ENCODE measurements around the gene KIF26B.

Gene KIF26B

DNA sequence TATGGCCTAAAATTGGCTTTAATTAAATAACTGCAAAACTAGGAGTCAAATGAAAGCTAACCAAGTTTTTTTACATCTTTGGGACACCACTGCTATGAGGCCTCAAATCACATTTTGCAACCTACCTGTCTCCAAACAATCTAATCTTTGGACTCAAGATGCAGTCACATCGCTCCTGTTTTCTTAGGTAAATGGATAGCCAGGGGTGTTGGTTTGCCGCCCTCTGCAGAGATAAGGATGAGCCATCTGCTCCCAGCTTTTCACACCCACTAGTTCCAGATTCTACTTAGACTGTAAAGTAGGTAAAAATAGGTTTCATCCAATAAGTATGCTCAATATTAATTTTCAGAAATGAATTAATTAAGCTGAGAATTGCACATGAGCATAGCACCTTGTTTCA is 456.5 kb downstream of the KIF26B start:
- intact Hi-C loops (cut with micrococcal nuclease) = no loop called here
- Mint-ChIP-seq H3K36me3 (ENCODE audit: low read depth) (no peaks in the 10 kb centered on the region), H3K9me3 (no peaks in the 10 kb centered on the region), H3K27me3 (peaks cover 27% of the 10 kb centered on the region), H3K4me1 (ENCODE audit: low read depth) (peaks cover 15% of the 10 kb centered on the region), H3K4me3 (no peak overlapping the region), H3K27ac (no peak overlapping the region)

- no peaks in the 10 kb centered on the region for H3K4me1 Mint-ChIP-seq (ENCODE audit: low read depth)
- H3K4me3 Mint-ChIP-seq = no peak overlapping the region
- H3K36me3 Mint-ChIP-seq (ENCODE audit: low read depth) = no peaks in the 10 kb centered on the region
- no peak overlapping the region for H3K27ac Mint-ChIP-seq
- peaks cover 4% of the 10 kb centered on the region for H3K27me3 Mint-ChIP-seq
- no peaks in the 10 kb centered on the region for H3K9me3 Mint-ChIP-seq
- intact Hi-C loops (cut with micrococcal nuclease) = no loop called here
Measured at GRCh38 chr1:245614476-245614875, 459.7 kb downstream of the KIF26B start.

DNA sequence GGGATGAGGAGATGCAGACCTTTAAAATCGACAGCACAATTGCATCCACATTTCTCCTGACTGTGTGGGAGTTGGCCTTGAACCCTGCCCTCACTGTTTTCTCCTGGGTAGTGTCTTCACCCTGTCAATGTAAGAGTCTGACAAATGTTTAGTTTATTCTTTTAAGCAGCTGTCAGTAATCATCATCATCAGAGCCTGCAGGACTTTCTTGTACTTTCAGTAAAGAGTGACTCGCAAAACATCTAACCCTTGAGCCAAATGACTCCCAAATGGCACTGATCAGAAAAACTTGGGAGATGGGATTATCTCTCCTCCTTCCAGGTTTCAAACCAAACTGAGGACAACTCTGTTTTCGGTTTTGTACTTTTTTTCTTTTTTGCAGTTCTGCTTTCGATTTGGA is 460.2 kb downstream of the KIF26B start:
- H3K27ac Mint-ChIP-seq = no peak overlapping the region

GRCh38 chr1:245621589-245621988 is 466.8 kb downstream of the KIF26B start:
- Mint-ChIP-seq H3K4me3 (no peak overlapping the region), H3K4me1 (ENCODE audit: low read depth) (peaks cover 5% of the 10 kb centered on the region), H3K36me3 (ENCODE audit: low read depth) (no peaks in the 10 kb centered on the region), H3K27ac (no peak overlapping the region), H3K27me3 (peaks cover 5% of the 10 kb centered on the region), H3K9me3 (no peaks in the 10 kb centered on the region)
- intact Hi-C loops (cut with micrococcal nuclease) = no loop called here

More for the DNA sequence above, 460.2 kb downstream of the KIF26B start:
- H3K27me3 Mint-ChIP-seq = peaks cover 3% of the 10 kb centered on the region
- no peaks in the 10 kb centered on the region for H3K36me3 Mint-ChIP-seq (ENCODE audit: low read depth)
- no peak overlapping the region for H3K4me3 Mint-ChIP-seq
- no peaks in the 10 kb centered on the region for H3K9me3 Mint-ChIP-seq
- no peaks in the 10 kb centered on the region for H3K4me1 Mint-ChIP-seq (ENCODE audit: low read depth)
- intact Hi-C loops (cut with micrococcal nuclease) = no loop called here

GRCh38 chr1:245622332-245623014 is 467.7 kb downstream of the KIF26B start:
- H3K4me1 Mint-ChIP-seq (ENCODE audit: low read depth) = peaks cover 5% of the 10 kb centered on the region
- intact Hi-C loops (cut with micrococcal nuclease) = no loop called here
- H3K9me3 Mint-ChIP-seq = no peaks in the 10 kb centered on the region
- H3K27me3 Mint-ChIP-seq = peaks cover 5% of the 10 kb centered on the region
- H3K27ac Mint-ChIP-seq = no peak overlapping the region
- H3K36me3 Mint-ChIP-seq (ENCODE audit: low read depth) = no peaks in the 10 kb centered on the region
- H3K4me3 Mint-ChIP-seq = no peak overlapping the region

DNA sequence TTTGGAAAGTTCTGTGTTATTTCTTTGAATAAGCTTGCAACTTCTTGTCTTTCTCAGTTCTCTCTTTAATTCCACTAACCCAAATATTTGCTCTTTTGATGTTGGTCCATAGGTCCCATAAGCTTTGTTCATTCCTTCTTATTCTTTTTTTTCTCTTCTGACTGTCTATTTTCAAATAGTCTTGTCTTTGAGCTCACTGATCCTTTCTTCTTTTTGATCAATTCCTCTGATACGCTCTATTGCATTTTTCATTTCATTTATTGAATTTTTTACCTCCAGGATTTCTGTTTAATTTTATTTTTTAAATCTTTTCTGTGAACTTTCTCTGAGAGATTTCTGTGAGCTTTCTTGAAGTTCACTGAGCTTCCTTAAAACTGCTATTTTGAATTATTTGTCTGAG is 486.6 kb downstream of the KIF26B start:
- Mint-ChIP-seq H3K36me3 (ENCODE audit: low read depth) (no peaks in the 10 kb centered on the region), H3K9me3 (peaks cover 38% of the 10 kb centered on the region), H3K27me3 (peaks cover 2% of the 10 kb centered on the region), H3K4me1 (ENCODE audit: low read depth) (no peaks in the 10 kb centered on the region), H3K4me3 (no peak overlapping the region), H3K27ac (no peak overlapping the region)
- intact Hi-C loops (cut with micrococcal nuclease) = no loop called here

DNA sequence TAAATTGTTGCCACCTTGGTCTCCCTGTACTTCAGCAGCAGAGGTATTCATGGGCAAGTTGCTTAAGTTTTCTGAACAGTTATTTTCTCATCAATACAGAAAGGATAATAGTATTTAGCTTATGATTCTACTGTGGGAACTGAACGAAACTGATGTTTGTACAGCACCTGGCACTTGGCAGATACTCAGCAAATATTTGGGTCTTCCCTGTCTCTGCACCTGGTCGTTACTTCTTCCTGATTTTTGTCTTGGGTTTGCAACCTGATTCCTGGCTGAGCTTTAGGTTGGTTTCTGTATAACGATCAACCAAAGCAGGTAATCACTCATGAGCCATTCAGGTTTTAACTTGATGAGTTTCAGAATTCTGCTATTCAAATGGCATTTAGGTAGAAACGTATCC is 490.6 kb downstream of the KIF26B start:
- H3K27ac Mint-ChIP-seq = no peak overlapping the region
- H3K36me3 Mint-ChIP-seq (ENCODE audit: low read depth) = no peaks in the 10 kb centered on the region
- H3K4me3 Mint-ChIP-seq = no peak overlapping the region
- H3K9me3 Mint-ChIP-seq = peaks cover 34% of the 10 kb centered on the region
- intact Hi-C loops (cut with micrococcal nuclease) = no loop called here
- H3K4me1 Mint-ChIP-seq (ENCODE audit: low read depth) = no peaks in the 10 kb centered on the region
- H3K27me3 Mint-ChIP-seq = peaks cover 14% of the 10 kb centered on the region

DNA sequence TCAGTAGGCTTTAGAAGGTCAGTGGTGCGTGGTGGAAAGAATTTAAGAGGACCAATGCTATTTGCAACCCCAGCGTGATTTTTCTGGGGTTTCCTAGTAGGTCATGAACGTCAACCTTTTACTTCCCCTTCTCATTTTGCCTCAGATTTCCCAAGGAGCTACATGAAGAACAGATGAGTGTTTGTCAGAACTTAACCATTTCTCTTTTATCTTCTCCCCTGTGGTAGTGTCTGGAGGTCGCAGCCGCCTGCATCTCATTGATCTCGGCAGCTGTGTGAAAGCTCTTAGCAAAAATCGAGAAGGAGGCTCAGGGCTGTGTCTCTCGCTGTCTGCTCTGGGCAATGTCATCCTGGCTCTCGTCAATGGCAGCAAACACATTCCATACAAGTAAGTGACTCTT is 491.1 kb downstream of the KIF26B start:
- Mint-ChIP-seq H3K9me3 (peaks cover 29% of the 10 kb centered on the region), H3K27me3 (peaks cover 16% of the 10 kb centered on the region), H3K4me3 (no peak overlapping the region), H3K36me3 (ENCODE audit: low read depth) (no peaks in the 10 kb centered on the region), H3K27ac (no peak overlapping the region), H3K4me1 (ENCODE audit: low read depth) (no peaks in the 10 kb centered on the region)
- intact Hi-C loops (cut with micrococcal nuclease) = no loop called here

DNA sequence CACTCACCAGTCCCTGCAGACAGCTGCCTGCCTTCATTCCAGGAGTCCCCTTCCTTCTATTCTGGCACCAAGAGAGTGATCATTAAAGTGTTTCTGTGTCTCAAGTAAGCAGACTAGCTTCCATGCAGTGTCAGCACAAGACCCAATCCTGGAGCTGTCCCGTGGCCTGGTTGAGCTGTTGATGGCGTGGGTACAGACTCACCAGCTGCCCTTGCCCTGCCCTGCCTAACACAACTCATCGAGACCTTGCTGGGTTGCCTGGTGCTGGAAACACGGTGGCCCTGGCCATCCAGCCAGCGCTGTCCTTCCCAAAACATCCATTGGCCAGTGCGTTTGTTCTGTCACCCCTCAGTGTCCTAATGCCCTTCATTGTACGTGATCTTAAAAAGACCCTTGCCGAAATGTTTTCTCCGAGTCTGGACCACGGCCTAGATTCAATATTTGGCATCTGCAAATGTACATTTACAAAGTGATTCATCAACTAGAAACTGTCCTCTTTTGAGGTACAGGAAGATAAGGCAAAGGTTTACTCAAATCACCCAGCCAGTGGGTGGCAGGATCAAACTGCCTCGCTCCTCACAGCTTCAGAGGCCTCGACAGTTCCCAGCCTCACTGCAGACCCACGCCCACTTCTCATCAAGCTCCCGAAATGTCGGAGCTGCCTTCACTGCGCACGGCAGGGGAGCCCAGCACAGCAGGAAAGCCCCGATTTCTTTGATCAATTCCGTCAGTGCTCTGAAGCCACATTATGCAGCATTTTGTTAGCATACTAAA is 494.2 kb downstream of the KIF26B start:
- H3K9me3 Mint-ChIP-seq = peaks cover 2% of the 10 kb centered on the region
- no peak overlapping the region for H3K27ac Mint-ChIP-seq
- H3K4me3 Mint-ChIP-seq = no peak overlapping the region
- H3K4me1 Mint-ChIP-seq (ENCODE audit: low read depth) = peaks cover 8% of the 10 kb centered on the region
- no peaks in the 10 kb centered on the region for H3K36me3 Mint-ChIP-seq (ENCODE audit: low read depth)
- H3K27me3 Mint-ChIP-seq = peaks cover 21% of the 10 kb centered on the region
- intact Hi-C loops (cut with micrococcal nuclease) = no loop called here

- Mint-ChIP-seq H3K27me3 (peaks cover 21% of the 10 kb centered on the region), H3K9me3 (no peaks in the 10 kb centered on the region), H3K4me3 (no peak overlapping the region), H3K27ac (no peak overlapping the region), H3K4me1 (ENCODE audit: low read depth) (peaks cover 8% of the 10 kb centered on the region), H3K36me3 (ENCODE audit: low read depth) (no peaks in the 10 kb centered on the region)
- intact Hi-C loops (cut with micrococcal nuclease) = no loop called here
Measured at GRCh38 chr1:245649666-245650065, 494.9 kb downstream of the KIF26B start.

GRCh38 chr1:245650441-245650960 is 495.7 kb downstream of the KIF26B start:
- no peaks in the 10 kb centered on the region for H3K9me3 Mint-ChIP-seq
- H3K27me3 Mint-ChIP-seq = peaks cover 21% of the 10 kb centered on the region
- no peak overlapping the region for H3K4me3 Mint-ChIP-seq
- peaks cover 8% of the 10 kb centered on the region for H3K4me1 Mint-ChIP-seq (ENCODE audit: low read depth)
- intact Hi-C loops (cut with micrococcal nuclease) = no loop called here
- no peak overlapping the region for H3K27ac Mint-ChIP-seq
- H3K36me3 Mint-ChIP-seq (ENCODE audit: low read depth) = no peaks in the 10 kb centered on the region

DNA sequence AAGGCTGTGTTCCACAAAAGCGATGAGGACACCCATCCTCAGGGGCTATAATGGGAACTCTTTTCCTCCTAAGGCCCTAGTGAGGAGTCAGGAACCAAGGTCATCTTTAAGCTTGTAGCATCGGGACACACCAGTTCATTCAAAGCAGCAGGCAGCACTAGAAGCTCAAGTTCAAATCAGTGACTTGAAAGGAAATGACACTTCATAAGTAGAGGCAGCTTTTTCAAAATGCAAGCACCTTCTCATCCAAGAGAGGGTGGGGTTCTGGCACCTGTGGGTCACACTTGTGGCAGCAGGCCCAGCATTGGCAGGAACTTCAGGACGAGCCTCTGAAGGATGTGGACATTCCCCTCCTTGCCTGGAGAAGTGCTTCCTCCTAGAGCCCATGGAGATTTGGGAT is 496.3 kb downstream of the KIF26B start:
- Mint-ChIP-seq H3K27me3 (peaks cover 21% of the 10 kb centered on the region), H3K4me3 (no peak overlapping the region), H3K36me3 (ENCODE audit: low read depth) (no peaks in the 10 kb centered on the region), H3K27ac (no peak overlapping the region), H3K9me3 (no peaks in the 10 kb centered on the region), H3K4me1 (ENCODE audit: low read depth) (peaks cover 8% of the 10 kb centered on the region)
- intact Hi-C loops (cut with micrococcal nuclease) = no loop called here

- H3K4me3 Mint-ChIP-seq = no peak overlapping the region
- no peaks in the 10 kb centered on the region for H3K9me3 Mint-ChIP-seq
- H3K27ac Mint-ChIP-seq = no peak overlapping the region
- intact Hi-C loops (cut with micrococcal nuclease) = no loop called here
- peaks cover 8% of the 10 kb centered on the region for H3K4me1 Mint-ChIP-seq (ENCODE audit: low read depth)
- H3K36me3 Mint-ChIP-seq (ENCODE audit: low read depth) = no peaks in the 10 kb centered on the region
- peaks cover 21% of the 10 kb centered on the region for H3K27me3 Mint-ChIP-seq
Measured at GRCh38 chr1:245652116-245652515, 497.3 kb downstream of the KIF26B start.

DNA sequence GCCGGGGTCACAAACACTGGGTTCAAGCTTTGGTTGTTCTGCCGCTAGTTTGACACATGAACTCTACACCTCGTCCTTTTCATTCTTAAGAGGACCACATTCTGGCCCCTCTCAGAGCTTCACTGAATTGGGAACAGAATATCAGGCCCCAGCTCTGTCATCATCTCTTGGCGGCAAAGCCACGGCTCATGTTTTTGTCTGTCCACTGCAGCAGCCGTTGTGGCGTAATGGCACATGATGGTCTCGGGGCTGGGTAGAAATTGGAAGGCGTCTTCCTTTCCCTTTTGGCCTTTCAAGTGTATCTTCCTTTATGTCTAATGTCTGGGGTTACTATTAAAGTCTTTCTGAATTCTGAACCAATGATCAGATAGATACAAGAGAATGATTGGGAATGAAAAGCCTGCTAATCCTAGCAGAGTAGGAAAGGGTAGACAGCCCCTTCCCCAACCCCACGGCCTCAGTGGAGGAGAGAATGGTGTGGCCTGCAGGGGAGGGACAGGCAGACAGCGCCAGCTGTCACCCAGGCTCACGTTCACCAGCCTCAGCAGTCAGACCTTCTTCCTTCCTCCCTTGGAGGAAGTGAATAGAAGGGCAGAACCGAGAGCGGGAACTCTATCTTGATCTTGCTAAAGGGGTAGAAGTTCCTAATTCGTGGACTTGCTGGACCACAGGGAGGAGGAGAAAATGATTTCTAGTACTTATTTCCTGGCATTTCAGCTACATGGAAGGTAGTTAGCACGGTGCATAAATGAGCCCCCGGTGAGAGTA is 498.1 kb downstream of the KIF26B start:
- Mint-ChIP-seq H3K27me3 (peaks cover 21% of the 10 kb centered on the region), H3K4me3 (no peak overlapping the region), H3K27ac (no peak overlapping the region), H3K9me3 (no peaks in the 10 kb centered on the region), H3K36me3 (ENCODE audit: low read depth) (no peaks in the 10 kb centered on the region), H3K4me1 (ENCODE audit: low read depth) (peaks cover 8% of the 10 kb centered on the region)
- intact Hi-C loops (cut with micrococcal nuclease) = no loop called here

All from dendritic cell treated with granulocyte-macrophage colony-stimulating factor and Interleukin-4, amounts not matched to agents 40 ng/mL and 50 ng/mL, for 4 days (primary cell).